Gastrocnemius medialis (tissue), 4 donors: ENCODE data around the gene MAST2. TPM values are rescaled to one million over a fixed set of nuclear protein-coding genes. Genes with fewer than 3 reads are reported as not detected.
A peak's percentile ranks its signal among the peaks of the same experiment; 100 is the strongest.

Source experiments
- ATAC-seq, 2 donors: fragments of 150-250 bp; one replicate each; pipeline ENCODE4 v1.9.1; 2016
- DNase-seq, 2 donors: peaks; one replicate each; pipeline ENCODE4 v3.0.0-alpha.2; 2019
- H3K27ac ChIP-seq, 4 donors: fragments of 200-600 bp; sonication (generic); 1 replicate in 1 of 4; 2 replicates in 3 of 4; pipeline ENCODE4 v1.5.1; 2016 to 2018; ENCODE audit warnings: mild to moderate bottlenecking in 2 of 4, moderate library complexity in 1 of 4
- H3K27me3 ChIP-seq, 3 donors: fragments of 200-600 bp; sonication (generic) in 2 of 3; 1 replicate in 1 of 3; 2 replicates in 2 of 3; pipeline versions ENCODE4 v1.5.1 to v1.6.0; 2016 to 2019; ENCODE audit warnings: mild to moderate bottlenecking in 1 of 3, moderate library complexity in 1 of 3
- H3K36me3 ChIP-seq, 2 donors: fragments of 200-600 bp; sonication (generic) in 1 of 2; one replicate each; pipeline ENCODE4 v1.5.1; 2017 to 2018
- H3K4me1 ChIP-seq, 2 donors: fragments of 200-600 bp; sonication (generic) in 1 of 2; one replicate each; pipeline ENCODE4 v1.5.1; 2016 to 2017; ENCODE audit warnings: mild to moderate bottlenecking in 2 of 2
- H3K4me3 ChIP-seq, 4 donors: fragments of 200-600 bp; sonication (generic) in 3 of 4; 1 replicate in 1 of 4; 2 replicates in 3 of 4; pipeline ENCODE4 v1.5.1; 2016 to 2019; ENCODE audit warnings: mild to moderate bottlenecking in 2 of 4
- H3K9me3 ChIP-seq, 3 donors: fragments of 200-600 bp; sonication (generic) in 2 of 3; 1 replicate in 1 of 3; 2 replicates in 2 of 3; pipeline ENCODE4 v1.5.1; 2016 to 2019
- POLR2A ChIP-seq, 2 donors: fragments of 450-650 bp; IDR thresholded peaks; one replicate each; pipeline ENCODE4 v1.6.1; 2017; ENCODE audit warnings: antibody characterized with exemption in 2 of 2, mild to moderate bottlenecking in 2 of 2, moderate library complexity in 2 of 2
- in situ Hi-C, 4 donors: fragments of 200-750 bp; cut with MboI; loops; one replicate each; pipeline versions ENCODE4 v1.15.0 to v1.8.0; 2017; ENCODE audit warnings: low sequenced_read_pairs in 4 of 4
- intact Hi-C: fragments of 100-400 bp; cut with DNase I; formaldehyde crosslinking; loops from one replicate; pipeline ENCODE4 v1.15.1; 2023; ENCODE audit warnings: low total_unique reads
- total RNA-seq, 4 donors: library from RNA; depleted of rRNA; stranded (reverse); fragments of >200 nt; gene quantifications; one replicate each; pipeline versions ENCODE4 v1.1.0 to v1.2.3, GENCODE V29; 2016
- TF ChIP-seq, protein P1 (sequence below), 5 experiments: fragments of 450-650 bp in 3 of 5; fragments of 200-600 bp in 2 of 5; sonication (generic) in 2 of 5; IDR thresholded peaks in 4 of 5; conservative IDR thresholded peaks in 1 of 5; 1 replicate in 4 of 5; 2 replicates in 1 of 5; pipeline ENCODE4 v1.5.1; 2016 to 2019; ENCODE audit warnings: antibody characterized with exemption in 5 of 5, mild to moderate bottlenecking in 3 of 5, moderate library complexity in 3 of 5

Gene MAST2
- total RNA-seq, 4 donors from 2014 or later = 110 to 195 (median 162) TPM

DNA sequence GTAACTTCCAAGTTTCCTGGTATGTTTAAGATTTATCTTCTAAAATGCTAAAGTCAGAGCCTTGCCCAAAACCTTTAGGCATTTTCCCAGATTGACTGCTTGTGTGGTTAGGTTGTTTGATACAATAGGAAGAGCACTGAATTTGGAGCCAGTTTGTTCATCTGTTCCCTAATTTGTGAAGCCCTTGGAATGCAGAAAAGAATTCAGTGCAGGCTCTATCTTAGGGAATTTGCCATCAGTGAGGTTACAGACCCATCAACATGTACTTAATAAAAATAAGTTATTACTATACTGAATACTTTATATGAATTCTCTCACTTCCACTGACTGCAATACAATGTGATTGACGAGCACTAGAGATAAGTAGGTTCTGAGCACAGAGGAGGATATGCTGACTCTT lies 208.8 kb downstream of the MAST2 start:
- no peak for DNase-seq
- intact Hi-C loops (no loop called here), in situ Hi-C loops (no loop called here)
- Histone ChIP-seq H3K4me3 (no peak overlapping the region), H3K27ac (peak overlapping the region in 1 of 4 donors; percentile 7), H3K4me1 (peaks cover 7 to 13% of the 10 kb centered on the region in 2 donors), H3K27me3 (no peaks in the 10 kb centered on the region), H3K36me3 (peaks cover 3 to 67% of the 10 kb centered on the region in 2 donors), H3K9me3 (no peaks in the 10 kb centered on the region)
- TF ChIP-seq, protein P1, sequence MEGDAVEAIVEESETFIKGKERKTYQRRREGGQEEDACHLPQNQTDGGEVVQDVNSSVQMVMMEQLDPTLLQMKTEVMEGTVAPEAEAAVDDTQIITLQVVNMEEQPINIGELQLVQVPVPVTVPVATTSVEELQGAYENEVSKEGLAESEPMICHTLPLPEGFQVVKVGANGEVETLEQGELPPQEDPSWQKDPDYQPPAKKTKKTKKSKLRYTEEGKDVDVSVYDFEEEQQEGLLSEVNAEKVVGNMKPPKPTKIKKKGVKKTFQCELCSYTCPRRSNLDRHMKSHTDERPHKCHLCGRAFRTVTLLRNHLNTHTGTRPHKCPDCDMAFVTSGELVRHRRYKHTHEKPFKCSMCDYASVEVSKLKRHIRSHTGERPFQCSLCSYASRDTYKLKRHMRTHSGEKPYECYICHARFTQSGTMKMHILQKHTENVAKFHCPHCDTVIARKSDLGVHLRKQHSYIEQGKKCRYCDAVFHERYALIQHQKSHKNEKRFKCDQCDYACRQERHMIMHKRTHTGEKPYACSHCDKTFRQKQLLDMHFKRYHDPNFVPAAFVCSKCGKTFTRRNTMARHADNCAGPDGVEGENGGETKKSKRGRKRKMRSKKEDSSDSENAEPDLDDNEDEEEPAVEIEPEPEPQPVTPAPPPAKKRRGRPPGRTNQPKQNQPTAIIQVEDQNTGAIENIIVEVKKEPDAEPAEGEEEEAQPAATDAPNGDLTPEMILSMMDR (IDR thresholded peaks at IDR 0.05 in 4 of 5, conservative IDR thresholded peaks at IDR 0.05 in 1 of 5) = no peak
- no peak for ATAC-seq

DNA sequence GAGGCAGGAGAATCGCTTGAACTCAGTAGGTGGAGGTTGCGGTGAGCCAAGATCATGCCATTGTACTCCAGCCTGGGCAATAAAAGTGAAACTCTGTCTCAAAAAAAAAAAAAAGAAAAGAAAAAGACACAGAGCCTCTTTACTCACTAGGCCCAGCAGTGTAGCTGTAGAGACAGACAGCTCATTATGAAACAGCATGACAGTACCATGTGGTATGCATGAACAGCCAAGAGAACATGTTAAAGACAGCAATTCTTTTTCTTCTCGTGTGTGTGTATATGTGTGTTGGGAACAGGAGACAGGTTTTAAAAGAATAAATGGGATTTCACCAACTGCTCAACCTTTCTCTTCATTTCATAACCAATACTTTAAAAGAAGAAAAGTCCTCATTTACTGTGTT lies 210.2 kb downstream of the MAST2 start:
- no peaks in the 10 kb centered on the region for H3K27me3 ChIP-seq
- in situ Hi-C loops = no loop called here
- peaks cover 7 to 18% of the 10 kb centered on the region in 2 donors for H3K4me1 ChIP-seq
- no peaks in the 10 kb centered on the region for H3K9me3 ChIP-seq
- peaks cover 3 to 61% of the 10 kb centered on the region in 2 donors for H3K36me3 ChIP-seq
- ATAC-seq (no peak), DNase-seq (no peak)
- intact Hi-C loops = no loop called here
- H3K27ac ChIP-seq = no peak overlapping the region
- no peak for TF ChIP-seq POLR2A (IDR thresholded peaks at IDR 0.05)
- TF ChIP-seq, protein P1 (IDR thresholded peaks at IDR 0.05 in 4 of 5, conservative IDR thresholded peaks at IDR 0.05 in 1 of 5) = no peak
- H3K4me3 ChIP-seq = no peak overlapping the region

DNA sequence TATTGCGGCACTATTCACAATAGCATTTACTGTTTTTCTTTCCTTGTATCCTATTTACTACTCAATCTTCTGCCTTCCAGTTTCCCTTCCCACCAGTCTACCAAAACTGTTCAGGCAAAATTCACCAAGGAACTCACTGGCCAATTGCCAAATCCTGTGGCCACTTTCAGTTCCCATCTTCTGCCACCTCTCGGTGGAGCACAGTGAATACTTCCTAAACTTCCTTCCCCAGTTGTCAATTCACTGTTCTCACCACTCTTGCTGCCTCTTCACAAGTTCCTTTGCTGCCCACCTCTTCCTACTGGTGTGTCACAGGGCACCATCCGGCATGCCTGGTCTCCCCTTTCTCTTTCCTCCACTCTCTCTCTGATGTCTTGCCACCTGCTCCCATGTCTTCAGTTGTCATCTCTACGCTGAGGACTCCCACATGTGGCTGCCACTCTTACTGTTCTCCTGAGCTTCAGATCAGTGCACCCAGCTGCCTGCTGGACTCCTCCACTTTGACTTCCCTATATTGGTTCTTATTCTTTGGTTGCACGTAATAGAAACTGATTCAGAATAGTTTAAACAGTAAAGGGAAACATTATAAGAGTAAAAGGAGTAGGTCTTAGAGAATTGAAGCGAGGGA lies 214.6 kb downstream of the MAST2 start:
- Histone ChIP-seq H3K36me3 (peaks cover 0 to 53% of the 10 kb centered on the region in 2 donors), H3K4me1 (peaks cover 16 to 35% of the 10 kb centered on the region in 2 donors), H3K27ac (peak overlapping the region; percentile 21 to 57 (median 44)), H3K9me3 (no peaks in the 10 kb centered on the region), H3K27me3 (no peaks in the 10 kb centered on the region), H3K4me3 (no peak overlapping the region)
- intact Hi-C loops (no loop called here), in situ Hi-C loops (no loop called here)
- ATAC-seq (peak in 1 of 2 donors; percentile 15), DNase-seq (no peak)
- TF ChIP-seq, protein P1 (IDR thresholded peaks at IDR 0.05 in 4 of 5, conservative IDR thresholded peaks at IDR 0.05 in 1 of 5) = no peak
- TF ChIP-seq POLR2A (IDR thresholded peaks at IDR 0.05) = no peak

DNA sequence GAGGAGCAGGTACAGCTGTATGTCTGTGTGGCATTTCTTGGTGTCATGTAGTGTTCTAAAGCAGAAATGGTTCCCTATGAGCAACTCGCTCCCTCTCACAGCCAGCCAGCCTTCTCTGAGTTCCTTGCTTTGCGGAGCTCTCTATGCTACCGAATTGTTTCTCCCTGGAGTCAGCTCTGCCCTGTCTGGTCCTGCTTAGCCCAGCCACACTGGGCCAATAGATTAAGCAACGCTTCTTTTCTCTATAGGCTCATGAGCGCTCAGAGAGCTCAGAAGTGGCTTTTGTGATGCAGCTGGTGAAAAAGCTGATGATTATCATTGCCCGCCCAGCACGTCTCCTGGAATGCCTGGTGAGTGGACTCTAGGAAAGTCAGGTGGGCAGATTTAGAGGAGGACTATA lies 215.9 kb downstream of the MAST2 start:
- H3K9me3 ChIP-seq = no peaks in the 10 kb centered on the region
- intact Hi-C loops = no loop called here

More for the DNA sequence above, 215.9 kb downstream of the MAST2 start:
- no peak for TF ChIP-seq POLR2A (IDR thresholded peaks at IDR 0.05)
- TF ChIP-seq, protein P1 (IDR thresholded peaks at IDR 0.05 in 4 of 5, conservative IDR thresholded peaks at IDR 0.05 in 1 of 5) = no peak
- ATAC-seq (peak in 1 of 2 donors; percentile 8), DNase-seq (no peak)
- Histone ChIP-seq H3K36me3 (peaks cover 0 to 57% of the 10 kb centered on the region in 2 donors), H3K27ac (peak overlapping the region; percentile 16 to 57 (median 50)), H3K4me3 (no peak overlapping the region), H3K27me3 (no peaks in the 10 kb centered on the region), H3K4me1 (peaks cover 16 to 35% of the 10 kb centered on the region in 2 donors)
- in situ Hi-C loops = no loop called here
